HG02970 (cell line): ENCODE results near the gene NEGR1.

Experiments
- ATAC-seq: cut with Tn5 transposase; IDR thresholded peaks from one replicate; pipeline ENCODE4 v1.9.1; 2021; ENCODE audit warnings: mild to moderate bottlenecking, moderate library complexity, moderate number of reproducible peaks; ENCODE audit not compliant: unreplicated experiment, low FRiP score

NEGR1 gene

DNA sequence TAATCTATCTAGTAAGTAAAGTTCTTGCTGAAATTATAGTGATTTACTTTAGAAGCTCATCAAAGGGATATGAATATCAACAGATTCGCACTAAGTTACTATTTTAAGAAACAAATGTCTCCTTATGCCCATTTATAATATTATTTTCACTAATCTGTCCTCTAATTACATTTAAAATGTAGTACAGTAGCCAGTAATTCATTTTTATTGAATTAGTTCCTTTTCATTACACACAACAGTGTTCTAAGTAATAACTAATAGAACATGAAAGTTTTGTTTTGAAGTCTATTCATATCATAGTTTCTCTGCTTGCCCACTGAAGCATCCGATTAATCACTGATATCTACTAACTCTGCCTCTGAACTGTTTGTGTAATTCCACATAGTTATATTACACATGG is 225.8 kb downstream of the NEGR1 start:
- ATAC-seq = no peak

DNA sequence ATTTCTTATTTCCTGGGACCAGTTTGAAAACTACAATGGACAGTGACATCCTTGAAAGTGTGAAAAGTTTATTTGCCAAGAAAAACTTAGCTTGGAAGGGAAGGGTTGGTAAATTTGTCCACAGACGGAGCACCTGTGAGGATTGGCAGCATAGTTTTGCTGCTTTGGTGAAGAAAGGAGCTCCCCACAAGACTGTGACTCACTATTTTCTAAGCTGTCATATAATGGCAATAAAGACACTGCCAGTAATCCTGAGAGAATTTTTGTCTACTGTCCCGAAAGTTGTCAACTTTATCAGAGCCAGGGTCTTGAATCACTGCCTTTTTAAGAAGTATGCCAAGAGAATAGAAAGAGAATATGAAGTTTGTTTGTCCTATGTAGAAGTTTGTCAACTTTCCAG is 230.8 kb downstream of the NEGR1 start:
- no peak for ATAC-seq

DNA sequence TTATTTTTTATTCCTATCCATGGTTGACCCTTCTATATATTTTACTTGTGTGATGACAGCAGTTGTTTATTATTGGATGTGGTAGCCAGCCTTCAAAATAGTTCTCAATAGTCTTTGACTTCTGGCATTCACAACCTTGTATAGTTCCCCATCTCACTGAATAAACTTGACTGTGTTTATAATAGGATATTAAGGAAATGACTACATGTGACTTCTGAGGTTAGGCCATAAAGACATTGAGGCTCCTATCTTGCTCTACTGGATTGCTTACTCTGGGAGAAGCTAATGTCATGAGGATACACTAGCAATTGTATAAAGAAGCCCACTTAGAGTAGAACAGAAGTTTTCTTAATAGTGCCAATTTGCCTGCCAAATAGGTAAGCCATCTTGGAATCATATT is 231.8 kb downstream of the NEGR1 start:
- ATAC-seq = no peak

DNA sequence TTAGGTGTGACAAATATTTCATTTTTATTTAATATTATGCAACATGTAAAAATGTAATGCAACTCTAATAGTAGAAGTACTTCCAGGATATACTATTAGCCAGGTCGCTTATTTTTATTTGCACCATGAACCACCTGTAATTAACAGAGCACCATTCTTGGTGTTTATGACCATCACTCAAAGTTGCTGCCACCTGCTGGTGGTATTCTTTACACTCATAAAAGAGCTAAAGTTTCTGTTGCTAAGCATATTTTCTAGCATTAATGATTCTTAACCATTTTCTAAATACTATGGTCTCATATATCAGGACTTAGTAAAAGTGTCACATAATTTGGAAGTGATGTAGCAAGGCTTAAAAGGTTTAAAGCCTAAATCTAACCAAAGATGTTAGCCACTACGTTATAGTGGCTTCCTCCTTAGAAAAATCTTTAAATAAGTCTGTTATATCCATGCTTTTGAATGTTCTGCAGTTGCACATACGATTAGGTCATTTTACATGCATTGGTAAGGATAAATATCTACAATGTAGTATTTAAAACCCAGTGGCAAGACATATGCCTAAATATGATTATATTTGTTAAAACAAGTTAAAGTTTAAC is 244.5 kb downstream of the NEGR1 start:
- no peak for ATAC-seq

DNA sequence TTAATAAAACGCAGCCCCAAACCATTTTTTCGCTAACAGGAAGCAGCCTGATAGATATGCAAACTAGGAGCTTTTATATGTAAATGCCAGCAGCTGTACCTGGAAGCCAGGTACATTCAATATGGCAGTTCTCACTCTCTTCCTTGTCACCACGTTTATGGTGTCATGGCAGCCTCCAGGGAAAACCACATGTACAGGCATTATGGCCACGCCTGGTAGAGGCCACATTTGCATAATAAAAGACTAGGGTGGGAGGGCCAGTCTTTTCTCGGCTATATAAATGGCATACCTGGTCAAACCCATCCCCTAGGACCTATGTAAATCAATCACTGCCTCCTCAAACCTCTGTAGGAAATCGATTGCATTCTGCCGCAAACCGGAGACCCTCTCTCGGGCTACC is 247.5 kb downstream of the NEGR1 start:
- no peak for ATAC-seq

DNA sequence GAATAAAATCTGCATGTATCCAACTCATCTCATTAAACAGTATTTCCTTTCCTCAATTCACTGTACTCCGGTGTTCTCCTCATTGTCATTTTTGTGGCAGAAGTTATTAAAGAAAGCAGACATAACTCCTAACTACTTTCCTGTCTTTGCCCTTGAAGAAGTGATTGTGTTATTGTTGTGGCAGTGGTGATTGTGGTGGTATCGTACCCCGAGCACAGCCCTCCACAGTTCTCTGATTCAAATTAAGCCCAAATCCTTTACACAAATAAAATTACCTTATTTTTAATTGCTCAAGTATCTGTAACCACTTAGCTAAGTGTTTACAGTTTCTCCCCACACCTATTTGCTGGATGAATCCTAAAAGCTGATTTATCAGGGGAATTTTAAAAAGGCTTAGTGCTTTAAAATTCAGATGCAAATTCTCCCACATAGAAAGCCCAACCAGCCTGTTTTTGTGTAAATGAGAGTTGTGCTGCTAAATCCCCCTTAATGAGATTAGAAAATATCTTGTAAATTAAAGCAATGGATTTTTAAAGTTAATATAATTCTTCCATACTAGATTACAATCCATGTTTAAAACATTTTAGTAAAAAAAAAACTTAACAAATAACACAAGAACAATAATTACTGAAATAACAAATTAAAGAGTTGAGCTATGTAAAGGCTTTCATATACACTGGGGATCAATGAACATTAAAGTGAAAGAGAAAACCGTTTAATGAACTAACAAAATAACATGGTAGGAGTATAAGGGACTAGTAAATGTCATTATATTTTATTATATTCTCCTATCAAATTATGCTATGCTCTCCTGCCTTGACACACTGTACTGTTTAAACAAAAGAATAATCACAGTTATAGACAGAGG is 259.0 kb downstream of the NEGR1 start:
- no peak for ATAC-seq

DNA sequence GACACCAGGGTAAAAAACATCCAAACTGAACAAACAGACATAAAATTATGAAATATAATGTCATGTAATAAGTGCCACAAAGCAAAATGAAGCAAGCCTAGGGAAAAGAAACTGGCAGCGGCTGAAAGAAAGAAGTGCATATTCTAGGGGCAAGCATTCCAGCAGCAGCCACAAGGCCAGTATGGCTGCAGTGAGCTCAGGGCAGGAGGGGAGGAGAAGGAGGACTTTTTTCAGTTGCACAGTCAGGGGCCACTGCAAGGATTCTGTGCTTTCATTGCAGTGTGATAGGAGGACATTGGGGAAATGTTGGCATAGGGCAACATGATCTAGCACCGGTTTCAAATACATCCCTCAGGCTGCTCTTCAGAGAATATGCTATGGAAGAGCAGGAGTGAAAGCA is 263.8 kb downstream of the NEGR1 start:
- ATAC-seq = no peak

DNA sequence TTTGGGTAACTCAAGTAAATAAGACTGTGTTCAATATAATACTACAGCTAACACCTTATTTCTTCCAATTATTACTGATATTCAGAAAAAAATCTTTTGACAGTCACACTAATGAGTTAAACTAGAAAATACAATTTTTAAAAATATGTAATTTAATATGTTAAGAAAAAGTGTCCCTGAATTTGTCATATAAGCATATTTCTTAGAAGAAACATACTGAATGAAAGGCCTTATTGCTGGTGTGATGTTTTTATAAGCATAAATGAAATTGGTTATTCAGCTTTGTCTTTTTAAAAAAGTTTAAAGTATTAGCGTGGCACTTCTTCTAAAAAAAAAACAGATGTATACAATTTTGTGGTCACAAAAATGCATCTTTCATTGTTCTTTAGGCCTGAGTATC is 267.3 kb downstream of the NEGR1 start:
- no peak for ATAC-seq

DNA sequence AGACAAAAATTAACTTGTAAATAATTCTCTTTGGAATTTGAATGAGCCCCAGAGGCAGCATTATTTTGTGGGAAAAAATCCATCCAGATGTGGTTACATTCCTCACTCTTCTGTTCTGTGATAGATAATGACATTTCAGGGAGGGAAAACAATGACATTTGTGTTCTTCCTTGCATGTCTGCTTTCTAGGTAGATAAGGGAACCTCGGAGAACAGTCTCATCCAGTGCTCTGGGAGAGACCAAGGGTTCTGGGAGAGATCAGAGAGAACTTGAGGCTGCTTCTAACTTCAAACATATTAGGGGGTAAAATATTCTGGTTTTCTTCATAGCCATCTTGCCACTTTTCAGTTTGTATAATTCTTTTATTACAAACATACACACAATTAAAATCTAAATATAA is 269.2 kb downstream of the NEGR1 start:
- ATAC-seq = no peak

DNA sequence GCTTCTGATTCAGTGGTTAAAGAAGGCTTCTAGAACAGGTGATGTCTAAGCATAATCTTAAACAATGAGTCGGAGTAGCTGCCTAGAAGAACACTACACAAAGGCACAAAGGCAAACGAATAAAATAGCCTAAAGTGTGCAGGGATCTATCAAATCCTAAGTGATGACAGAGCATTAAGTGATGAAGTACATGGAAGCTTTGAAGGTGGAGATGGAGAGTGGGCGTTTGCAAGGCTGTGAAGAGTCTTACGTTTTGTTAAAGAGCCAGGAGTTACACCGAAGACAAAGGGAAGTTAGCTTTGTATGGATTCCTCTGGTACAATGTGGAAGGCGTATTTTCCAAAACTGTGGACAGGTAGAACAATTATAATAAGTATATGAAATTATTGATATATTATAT is 270.6 kb downstream of the NEGR1 start:
- ATAC-seq = no peak

DNA sequence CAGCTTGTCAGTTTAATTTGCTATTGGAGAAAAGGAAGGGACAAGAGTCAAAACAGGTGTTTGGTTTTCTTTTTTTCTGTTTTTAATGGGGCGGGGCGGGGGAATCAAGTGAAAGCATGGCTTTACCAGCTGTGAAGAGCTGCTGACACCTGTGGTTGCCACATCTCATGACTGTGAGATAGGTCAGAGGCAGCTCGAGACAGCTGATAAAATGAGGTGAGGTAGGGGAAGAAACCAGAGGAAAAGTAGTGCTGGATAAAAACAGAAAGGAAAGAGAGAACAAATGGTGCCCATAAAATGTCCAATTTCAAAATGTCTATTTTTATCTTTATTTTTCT is 272.3 kb downstream of the NEGR1 start:
- ATAC-seq = no peak

DNA sequence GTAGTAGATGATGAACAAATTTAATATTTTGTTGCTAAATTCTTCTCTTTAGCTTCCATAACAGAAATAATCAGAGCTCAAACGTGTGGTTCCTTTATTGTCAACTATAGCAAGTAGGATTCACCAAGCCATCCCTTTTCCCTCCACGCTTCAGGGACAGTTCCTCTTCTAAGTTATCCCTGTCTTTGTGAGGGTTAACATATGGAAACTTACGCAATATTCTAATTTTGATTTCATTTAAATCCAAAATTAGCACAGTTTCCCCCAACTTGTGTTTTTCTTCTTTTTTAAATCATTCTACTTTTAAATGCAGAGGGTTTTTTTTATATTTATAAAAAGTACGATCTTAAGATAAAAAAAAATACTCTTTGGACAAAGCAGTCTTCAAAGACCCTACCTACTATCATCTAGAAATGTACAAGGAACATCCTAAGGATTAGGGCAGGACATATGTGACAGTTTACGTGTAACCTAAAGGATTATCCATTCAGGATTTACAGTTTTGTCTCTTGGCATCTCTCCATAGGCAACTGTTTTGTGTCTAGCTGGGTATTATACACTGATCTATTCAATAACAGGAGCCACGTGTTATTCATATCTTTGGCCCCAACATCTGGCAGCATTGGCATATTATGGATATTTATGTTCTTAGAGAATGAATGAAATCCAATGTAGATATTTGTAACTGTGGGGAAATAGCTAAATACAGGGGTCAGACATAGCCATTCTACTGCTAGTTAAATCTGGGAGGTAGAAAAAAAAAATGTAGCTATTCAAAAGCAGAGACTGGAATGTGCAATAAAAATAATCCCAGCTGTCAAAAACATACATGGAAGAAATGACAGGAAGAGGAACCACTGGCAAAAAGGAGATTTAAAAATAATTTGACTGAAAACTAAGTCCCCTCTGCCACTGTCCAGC is 272.9 kb downstream of the NEGR1 start:
- no peak for ATAC-seq

DNA sequence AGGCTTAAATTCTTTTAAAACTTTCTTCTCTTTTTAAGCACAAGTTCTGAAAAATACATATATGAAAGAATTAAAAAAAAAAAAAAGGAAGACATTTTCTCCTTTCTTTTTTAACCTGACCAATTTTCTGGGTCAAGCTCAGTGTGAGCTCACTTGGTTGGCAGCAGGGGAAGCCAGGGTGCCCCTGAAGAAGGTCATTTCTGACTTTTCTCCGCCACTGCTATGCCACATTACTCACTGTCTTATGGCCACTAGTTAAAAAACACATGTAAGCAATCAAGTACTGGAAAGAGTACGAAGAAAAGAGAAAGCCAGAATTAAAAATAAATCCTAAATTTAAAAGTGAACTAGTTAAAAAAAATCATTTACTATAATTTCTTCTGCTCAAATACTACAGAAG is 275.0 kb downstream of the NEGR1 start:
- no peak for ATAC-seq

DNA sequence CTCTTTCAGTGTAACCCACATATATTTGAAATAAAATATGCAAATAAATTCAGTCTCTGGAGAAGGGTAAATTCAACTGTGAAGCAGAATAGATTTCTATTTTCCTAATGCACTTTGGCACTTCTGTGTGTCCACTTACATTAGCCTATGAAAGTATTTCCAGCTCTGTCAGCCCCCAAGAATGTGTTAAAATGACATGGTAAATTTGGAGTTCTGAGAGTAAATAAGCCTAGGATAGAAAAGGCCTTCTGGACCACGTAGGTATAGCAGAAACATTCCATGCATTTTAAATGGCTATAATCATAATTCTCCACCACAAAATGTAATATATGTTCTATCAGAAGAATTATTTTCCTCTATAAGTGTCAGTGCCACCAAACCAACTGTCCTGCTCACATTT is 276.2 kb downstream of the NEGR1 start:
- no peak for ATAC-seq

DNA sequence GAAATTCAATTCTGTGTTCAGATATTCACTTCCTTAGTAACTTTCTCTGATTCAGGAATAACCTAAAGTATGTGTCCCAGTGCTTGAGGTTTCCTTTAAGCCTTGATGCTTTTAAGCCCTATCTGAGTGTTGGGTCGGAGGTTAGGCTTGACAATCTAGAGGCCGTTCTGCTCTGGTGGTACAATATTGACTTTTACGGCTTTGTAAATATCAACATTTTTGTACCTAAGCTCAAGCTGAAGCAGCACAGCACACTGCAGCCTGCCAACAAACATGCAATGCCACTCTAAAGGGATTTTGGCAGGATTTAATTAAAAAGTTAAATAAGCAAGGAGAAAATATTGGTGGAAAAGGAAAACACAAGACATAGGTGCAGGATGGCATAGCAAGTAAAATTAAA is 279.2 kb downstream of the NEGR1 start:
- no peak for ATAC-seq

DNA sequence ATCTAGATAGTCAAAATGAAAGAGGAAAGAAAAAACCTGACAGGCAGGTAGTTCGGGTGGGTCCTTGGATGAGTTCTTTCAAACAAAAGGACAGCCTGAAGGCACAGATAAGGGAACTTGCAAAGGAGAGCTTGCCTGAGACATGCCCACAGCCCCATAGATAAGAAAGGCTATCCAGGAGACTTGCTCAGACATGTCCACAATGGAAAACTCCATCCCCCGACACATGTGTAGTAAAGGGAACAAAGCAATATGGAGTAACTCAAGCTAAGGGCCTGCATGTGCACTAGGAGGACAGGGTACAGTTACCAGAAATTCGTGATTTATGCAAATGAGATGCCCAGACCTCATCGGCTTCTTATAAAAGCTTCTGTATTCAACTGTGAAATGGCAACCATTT is 281.5 kb downstream of the NEGR1 start:
- no peak for ATAC-seq

DNA sequence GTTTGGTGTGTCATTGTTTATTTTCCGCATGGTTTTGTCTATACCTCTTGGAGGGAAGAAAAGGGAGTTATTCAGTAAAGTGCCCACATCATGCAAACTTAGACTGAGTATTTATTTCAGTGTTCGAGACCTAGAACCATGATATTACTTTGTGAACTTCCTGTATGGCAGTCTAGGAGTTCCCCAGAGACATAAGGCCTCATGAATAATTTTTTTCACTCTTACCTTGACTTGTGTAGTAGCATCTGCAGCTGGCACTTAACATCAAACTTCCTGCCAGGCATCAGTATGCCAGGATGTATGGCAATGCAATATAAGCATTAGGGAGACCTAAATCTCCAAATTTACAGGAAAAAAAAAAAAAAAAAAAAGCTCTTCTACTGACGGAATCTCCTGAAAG is 287.7 kb downstream of the NEGR1 start:
- ATAC-seq = no peak

DNA sequence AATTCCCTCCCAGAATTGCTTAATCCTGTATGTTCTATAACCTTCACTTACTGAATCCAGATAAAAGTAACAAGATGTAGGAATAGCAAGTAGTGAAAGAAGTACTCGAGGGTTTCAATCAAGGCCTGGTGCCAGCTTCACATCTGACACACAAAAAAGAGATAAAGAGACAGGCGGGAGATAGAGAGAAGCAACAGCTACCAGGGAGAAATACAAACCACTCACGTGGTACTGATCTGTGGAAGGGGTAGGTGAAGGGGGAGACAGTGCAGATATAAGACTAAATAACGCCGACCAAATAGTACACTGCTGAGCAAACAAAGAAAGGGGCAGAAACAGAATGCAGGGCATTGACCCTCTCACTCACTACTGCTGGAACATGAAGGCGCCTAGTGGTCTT is 295.2 kb downstream of the NEGR1 start:
- ATAC-seq = no peak

DNA sequence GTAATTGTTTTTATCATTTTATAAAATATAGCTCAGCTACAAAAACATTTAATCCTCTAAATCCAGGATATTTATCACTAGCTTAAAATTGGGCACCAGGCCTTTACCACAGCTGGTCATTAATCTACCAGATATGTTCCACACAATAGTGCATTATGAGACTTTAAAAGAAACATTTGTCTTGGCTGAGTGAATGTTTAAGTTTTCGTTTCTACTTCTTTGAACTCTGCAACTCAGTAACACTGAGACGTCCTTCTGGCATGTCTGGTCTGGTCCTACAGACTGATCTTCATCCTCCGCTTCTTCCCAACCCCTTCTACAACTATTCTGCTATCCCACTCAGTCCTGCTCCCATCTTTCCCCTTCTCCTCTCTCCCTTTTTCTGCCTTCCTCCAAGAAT is 296.2 kb downstream of the NEGR1 start:
- ATAC-seq = no peak

DNA sequence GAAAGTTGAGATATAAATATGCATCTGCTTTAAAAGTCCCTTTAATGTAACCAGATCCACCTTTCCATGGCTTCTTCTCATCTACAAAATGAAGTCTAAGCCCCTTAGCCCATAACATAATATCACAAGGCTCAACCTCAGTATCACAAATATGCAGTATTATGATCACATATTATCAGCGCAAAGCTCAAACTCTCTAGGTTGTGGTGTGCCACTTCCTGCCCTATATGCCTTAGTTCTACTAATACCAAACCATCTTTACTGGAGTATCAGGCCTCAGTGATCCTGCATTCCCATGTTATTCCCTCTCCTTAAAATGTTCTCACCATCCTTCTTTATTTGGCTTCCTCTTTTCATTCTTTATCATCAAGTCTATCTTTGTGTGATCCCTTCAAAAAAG is 301.8 kb downstream of the NEGR1 start:
- ATAC-seq = no peak

DNA sequence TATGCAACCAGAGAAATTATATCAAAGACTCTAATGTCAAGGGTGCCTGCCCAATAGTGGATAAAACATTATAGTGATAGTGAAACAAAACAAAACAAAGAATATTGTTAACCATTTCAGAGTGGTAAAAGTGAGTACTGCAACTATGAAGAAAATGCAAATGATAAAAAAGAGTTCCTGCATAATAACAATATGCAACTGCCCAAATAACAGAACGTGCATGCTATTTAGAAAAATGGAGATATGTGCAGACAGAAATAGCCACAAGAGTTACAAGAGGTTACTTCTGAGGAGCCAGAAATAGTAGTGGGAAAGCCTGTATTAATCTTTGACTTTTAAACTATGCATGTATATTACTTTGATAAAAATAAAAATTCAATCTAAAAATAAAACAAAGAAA is 302.5 kb downstream of the NEGR1 start:
- no peak for ATAC-seq
